Duodenal mucosa (tissue), 2 donors: Measurements from ENCODE around the gene PRSS8.
"Not testable (repeated sequence)": the region's sequence is repeated elsewhere in the genome, so short reads cannot be mapped to it uniquely, and the experiment has no call there.

Experiments used
- H3K27ac ChIP-seq: one replicate; pipeline ENCODE4 v1.7.0; 2013; ENCODE audit warnings: low read depth, low read length
- H3K27me3 ChIP-seq, 2 donors: one replicate each; pipeline ENCODE4 v1.7.0; 2013; ENCODE audit warnings: low read length in 2 of 2, control low read depth in 1 of 2; ENCODE audit not compliant: insufficient read depth in 2 of 2, control insufficient read depth in 1 of 2
- H3K36me3 ChIP-seq, 2 donors: one replicate each; pipeline ENCODE4 v1.7.0; 2013; ENCODE audit warnings: low read length in 2 of 2, control low read depth in 1 of 2; ENCODE audit not compliant: insufficient read depth in 2 of 2, control insufficient read depth in 1 of 2
- H3K4me1 ChIP-seq, 2 donors: one replicate each; pipeline ENCODE4 v1.7.0; 2013; ENCODE audit warnings: low read length in 2 of 2, control low read depth in 1 of 2; ENCODE audit not compliant: insufficient read depth in 2 of 2, control insufficient read depth in 1 of 2
- H3K4me3 ChIP-seq, 2 donors: one replicate each; pipeline ENCODE4 v1.7.0; 2013; ENCODE audit warnings: low read length in 2 of 2, low read depth in 1 of 2
- H3K9ac ChIP-seq, 2 donors: one replicate each; pipeline ENCODE4 v1.7.0; 2013; ENCODE audit warnings: low read length in 2 of 2, low read depth in 1 of 2
- H3K9me3 ChIP-seq, 2 donors: one replicate each; pipeline ENCODE4 v1.7.0; 2013; ENCODE audit warnings: low read length in 2 of 2, control low read depth in 1 of 2; ENCODE audit not compliant: control insufficient read depth in 1 of 2

The PRSS8 gene

DNA sequence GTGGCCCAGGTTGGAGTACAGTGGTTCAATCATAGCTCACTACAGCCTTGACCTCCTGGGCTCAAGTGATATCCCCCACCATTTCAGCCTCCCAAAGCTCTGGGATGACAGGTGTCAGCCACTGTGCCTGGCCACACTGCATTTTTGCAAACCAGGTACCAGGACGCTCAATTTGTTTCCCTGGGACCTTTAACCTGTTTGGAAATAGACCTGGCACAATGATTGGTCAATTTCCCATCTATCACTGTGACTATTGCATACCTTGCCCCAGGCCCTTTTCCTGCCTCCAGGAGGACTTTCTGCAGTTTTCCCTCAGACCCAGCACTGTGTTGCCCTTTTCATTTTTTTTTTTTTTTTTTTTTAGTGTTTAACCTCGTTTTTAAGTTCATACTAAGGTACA lies 33.3 kb upstream of the PRSS8 start:
- Histone ChIP-seq H3K4me1 (peaks cover 0 to 5% of the 10 kb centered on the region in 2 donors), H3K36me3 (no peaks in the 10 kb centered on the region), H3K27me3 (no peaks in the 10 kb centered on the region), H3K9me3 (no peaks in the 10 kb centered on the region), H3K27ac (no peak overlapping the region), H3K4me3 (no peak overlapping the region), H3K9ac (no peak overlapping the region)

DNA sequence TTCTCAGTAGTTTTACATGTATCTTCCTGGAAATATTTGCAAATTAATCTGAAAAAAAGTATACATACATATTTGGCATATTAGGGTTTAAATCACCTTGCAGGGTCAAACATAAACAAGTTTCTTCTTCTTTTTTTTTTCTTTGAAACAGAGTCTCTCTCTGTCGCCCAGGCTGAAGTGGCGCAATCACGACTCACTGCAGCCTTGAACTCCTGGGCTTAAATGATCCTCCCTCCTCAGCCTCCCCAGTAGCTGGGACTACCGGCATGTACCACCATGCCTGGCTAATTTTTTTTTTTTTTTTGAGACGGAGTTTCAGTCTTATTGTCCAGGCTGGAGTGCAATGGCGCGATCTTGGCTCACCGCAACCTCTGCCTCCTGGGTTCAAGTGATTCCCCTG lies 31.8 kb upstream of the PRSS8 start:
- peaks cover 0 to 5% of the 10 kb centered on the region in 2 donors for H3K4me1 ChIP-seq
- H3K9ac ChIP-seq, result no peak overlapping the region
- H3K27ac ChIP-seq, result no peak overlapping the region
- no peak overlapping the region for H3K4me3 ChIP-seq
- no peaks in the 10 kb centered on the region for H3K36me3 ChIP-seq
- no peaks in the 10 kb centered on the region for H3K9me3 ChIP-seq
- no peaks in the 10 kb centered on the region for H3K27me3 ChIP-seq

DNA sequence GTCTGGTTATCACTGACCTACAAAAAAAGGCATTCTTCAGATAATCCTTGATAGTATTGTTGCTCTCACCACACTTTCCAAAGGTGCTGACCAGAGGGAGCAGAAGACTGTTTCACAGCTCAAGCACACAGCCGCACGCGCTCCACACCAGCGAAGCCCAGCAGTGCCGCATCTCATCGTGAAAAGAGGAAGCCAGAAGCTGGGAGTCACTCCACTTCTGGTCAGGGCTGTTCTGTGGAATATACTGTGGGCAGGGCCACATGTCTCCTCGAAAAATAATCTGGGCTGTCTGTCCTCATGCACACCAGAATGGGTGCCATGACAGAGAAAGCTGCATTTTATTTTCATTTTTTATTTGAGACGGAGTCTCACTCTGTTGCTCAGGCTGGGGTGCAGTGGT lies 21.6 kb upstream of the PRSS8 start:
- Histone ChIP-seq H3K4me1 (no peaks in the 10 kb centered on the region), H3K9ac (no peak overlapping the region), H3K27ac (no peak overlapping the region)

DNA sequence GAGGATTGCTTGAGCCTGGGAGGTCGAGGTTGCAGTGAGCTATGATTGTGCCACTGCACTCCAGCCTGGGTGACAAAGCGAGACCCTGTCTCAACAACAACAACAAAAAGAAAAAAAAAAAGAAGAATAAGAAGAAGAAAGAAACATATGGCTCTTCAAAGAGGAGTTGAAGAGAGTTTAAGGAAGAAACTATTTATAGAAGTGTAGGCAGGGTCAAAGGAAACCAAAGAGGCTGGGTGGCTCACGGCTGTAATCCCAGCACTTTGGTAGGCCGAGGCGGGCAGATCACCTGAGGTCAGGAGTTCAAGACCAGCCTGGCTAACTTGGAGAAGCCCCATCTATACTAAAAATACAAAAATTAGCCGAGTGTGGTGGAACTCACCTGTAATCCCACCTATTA lies 15.4 kb upstream of the PRSS8 start:
- H3K4me3 ChIP-seq, H3K9ac ChIP-seq, H3K27me3 ChIP-seq, H3K36me3 ChIP-seq, H3K4me1 ChIP-seq, H3K9me3 ChIP-seq, H3K27ac ChIP-seq: not testable (repeated sequence)

More for the DNA sequence above, 21.6 kb upstream of the PRSS8 start:
- no peaks in the 10 kb centered on the region for H3K36me3 ChIP-seq
- no peaks in the 10 kb centered on the region for H3K9me3 ChIP-seq
- no peak overlapping the region for H3K4me3 ChIP-seq
- no peaks in the 10 kb centered on the region for H3K27me3 ChIP-seq

DNA sequence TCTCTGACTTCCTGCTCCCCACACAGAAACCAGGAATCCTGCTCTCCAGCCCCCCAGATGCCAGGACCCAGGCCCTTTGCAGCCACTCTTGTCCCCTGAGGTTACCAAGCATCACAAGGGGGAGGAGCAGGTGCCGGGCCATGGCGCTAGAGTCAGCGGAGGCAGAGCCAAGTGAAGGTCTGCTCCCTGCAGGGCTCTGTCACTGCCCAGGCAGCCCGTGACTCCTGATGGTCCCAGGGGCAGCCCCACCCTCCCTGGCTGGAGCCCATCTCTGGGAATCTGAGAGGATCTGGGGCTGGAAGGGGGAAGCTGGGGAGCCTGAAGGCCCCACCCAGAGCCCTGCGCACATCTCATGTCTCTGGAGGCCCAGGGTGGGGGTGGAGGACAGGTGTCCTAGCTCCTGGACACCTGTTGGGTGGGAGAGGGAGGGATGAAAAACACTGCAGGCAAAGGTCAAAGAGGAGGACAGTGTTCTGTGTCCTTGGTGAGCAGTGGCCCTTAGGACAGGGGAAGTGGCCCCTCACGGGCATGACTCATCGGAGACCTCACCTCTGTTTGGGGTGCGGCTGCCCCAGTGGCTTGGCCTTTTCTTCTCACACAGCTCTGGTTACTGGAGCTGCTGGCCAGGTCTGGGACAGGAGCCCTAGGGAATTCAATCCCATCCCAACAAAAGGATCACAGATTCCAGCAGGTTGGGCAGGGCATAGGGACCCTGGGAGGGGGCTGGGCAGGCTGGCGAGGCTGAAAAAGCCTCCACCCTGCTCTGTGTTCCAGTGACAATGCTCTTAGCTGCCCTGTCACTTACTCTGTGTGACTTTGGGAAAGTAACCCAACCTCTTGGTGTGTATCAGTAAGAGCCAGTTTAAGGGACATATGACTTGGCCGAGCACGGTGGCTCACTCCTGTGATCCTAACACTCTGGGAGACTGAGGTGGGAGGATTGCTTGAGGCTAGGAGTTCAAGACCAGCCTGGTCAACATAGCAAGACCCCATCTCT lies 14.7 kb upstream of the PRSS8 start, which contains the start of gene PRSS36:
TSS of gene PRSS36 (minus strand) at position 173 of the 997 bp plus-strand sequence. CDS start at position 142, 31 bp downstream.
- Histone ChIP-seq H3K27ac (no peak within 1 kb of the TSS), H3K4me3 (no peak within 1 kb of the TSS), H3K27me3 (peaks cover 0 to 6% of the 10 kb centered on the region in 2 donors), H3K4me1 (peaks cover 3 to 5% of the 10 kb centered on the region in 2 donors), H3K9ac (no peak within 1 kb of the TSS), H3K9me3 (no peaks in the 10 kb centered on the region), H3K36me3 (no peaks in the 10 kb centered on the region)

DNA sequence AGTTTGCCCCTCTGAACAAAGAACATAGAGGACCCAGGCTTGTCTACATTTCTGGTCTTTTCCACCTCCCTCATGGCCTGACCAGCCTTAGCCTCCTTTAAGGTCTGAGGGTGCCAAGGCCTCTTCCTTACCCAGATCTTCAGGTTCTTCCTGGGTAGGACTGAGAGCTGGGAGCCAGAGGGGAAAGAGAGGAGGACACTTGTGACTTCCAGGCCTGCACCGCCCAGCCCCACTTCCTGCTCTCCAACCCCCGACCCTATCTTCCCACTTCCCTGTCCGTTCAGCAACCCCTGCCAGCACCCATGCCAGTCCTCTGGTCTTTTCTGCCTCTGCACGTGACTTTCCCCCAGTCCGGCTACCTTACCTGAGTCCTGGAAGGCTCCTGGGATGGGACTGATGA lies 13.8 kb upstream of the PRSS8 start:
- Histone ChIP-seq H3K4me1 (peaks cover 3 to 5% of the 10 kb centered on the region in 2 donors), H3K27ac (no peak overlapping the region), H3K9ac (no peak overlapping the region), H3K36me3 (no peaks in the 10 kb centered on the region), H3K27me3 (peaks cover 0 to 6% of the 10 kb centered on the region in 2 donors), H3K4me3 (no peak overlapping the region), H3K9me3 (no peaks in the 10 kb centered on the region)

DNA sequence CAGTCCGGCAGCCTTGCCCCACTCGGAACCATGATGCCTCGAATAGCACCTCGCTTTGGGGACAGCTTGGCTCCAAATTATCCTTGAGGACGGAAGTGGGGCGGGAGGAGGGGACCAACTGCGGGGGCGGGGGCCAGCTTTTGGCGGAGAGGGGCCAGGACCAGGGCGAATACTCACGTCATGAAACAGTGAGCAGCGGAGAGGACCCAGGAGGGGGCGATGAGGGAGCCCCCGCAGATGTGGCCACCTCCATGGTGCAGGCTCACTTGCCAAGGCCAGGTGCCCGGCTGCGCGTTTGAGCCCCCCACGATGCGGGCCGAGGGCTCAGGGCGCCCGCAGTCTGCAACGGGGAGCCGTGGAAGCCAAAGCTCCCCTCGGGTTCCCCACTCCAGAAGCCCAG lies 13.4 kb upstream of the PRSS8 start:
- H3K9me3 ChIP-seq, result no peaks in the 10 kb centered on the region
- peaks cover 0 to 6% of the 10 kb centered on the region in 2 donors for H3K27me3 ChIP-seq
- no peak overlapping the region for H3K27ac ChIP-seq
- no peak overlapping the region for H3K4me3 ChIP-seq
- H3K36me3 ChIP-seq, result no peaks in the 10 kb centered on the region
- H3K4me1 ChIP-seq, result peaks cover 3 to 5% of the 10 kb centered on the region in 2 donors
- H3K9ac ChIP-seq, result no peak overlapping the region

DNA sequence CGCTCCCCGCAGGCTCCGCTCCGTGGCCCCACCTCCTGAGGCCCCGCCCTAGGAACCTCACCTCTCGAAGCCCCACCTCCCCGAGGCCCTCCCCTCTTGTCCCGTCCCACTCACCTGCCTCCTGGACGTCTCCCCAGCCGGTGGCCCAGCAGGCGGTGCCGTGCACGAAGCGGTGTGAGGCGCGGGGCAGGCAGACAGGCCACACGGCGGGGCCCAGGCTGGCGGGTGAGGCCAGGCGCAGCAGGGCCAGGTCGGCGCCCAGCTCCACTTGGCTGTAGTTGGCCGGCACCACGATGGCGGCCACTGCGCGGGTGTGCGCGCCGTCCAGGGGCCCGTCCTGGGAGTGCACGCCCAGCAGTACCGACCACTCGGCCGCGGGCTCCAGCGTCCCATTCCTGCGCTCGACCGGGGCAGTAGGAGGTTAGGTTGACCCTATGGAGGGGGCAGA lies 12.8 kb upstream of the PRSS8 start:
- H3K4me1 ChIP-seq, result peaks cover 3 to 5% of the 10 kb centered on the region in 2 donors
- H3K9me3 ChIP-seq, result no peaks in the 10 kb centered on the region
- no peak overlapping the region for H3K27ac ChIP-seq
- H3K36me3 ChIP-seq, result no peaks in the 10 kb centered on the region
- H3K4me3 ChIP-seq, result peak overlapping the region; percentile 4 to 28
- peaks cover 0 to 6% of the 10 kb centered on the region in 2 donors for H3K27me3 ChIP-seq
- H3K9ac ChIP-seq, result no peak overlapping the region

DNA sequence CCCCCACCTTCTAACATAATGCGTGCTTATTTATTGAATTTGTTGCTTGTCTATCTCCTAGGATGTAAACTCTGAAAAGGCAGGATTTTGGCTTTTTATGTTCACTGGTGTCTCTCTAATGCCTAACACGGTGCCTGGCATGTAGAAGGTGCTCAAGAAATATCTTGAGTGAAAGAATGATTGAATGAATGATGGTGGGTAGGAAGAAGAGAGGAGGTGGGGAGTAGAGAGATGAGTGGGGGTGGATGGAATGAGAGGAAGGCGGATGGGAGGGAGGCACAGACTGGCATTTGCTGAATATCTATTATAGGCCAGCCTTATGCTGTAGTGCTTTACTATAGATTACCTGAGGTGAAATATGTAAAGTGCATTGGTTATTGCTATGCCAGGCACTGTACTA lies 12.0 kb upstream of the PRSS8 start:
- Histone ChIP-seq H3K27ac (no peak overlapping the region), H3K4me1 (peaks cover 8 to 9% of the 10 kb centered on the region in 2 donors), H3K9ac (no peak overlapping the region), H3K9me3 (no peaks in the 10 kb centered on the region), H3K36me3 (no peaks in the 10 kb centered on the region), H3K27me3 (peaks cover 0 to 6% of the 10 kb centered on the region in 2 donors), H3K4me3 (peak overlapping the region in 1 of 2 donors; percentile 21)

DNA sequence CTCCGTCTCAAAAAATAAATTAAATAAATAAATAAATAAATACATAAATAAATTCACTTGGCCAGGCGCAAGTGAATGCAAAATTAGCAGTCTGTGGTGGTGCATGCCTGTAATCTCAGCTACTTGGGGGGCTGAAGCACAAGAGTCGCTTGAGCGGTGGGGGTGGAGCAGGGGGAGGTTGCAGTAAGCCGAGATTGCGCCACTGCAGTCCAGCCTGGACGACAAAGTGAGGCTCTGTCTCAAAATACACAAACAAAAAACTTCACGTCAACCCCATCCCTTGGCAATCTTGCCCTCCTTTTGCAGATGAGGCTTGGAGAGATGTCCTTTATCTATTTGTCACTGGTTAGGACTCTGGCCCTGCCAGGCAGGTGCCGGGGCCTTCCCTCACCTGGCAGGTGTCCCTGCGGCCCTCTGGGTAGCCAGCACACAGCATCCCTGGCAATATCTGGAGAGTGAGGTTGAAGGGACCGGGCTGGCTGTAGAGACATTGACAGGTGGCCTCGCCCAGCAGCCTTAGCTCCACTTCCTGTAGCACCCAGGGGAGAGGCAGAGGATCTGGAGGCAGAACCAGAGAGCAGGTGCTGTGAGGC lies 10.0 kb upstream of the PRSS8 start:
- H3K4me3 ChIP-seq, result no peak overlapping the region
- no peaks in the 10 kb centered on the region for H3K36me3 ChIP-seq
- peaks cover 0 to 6% of the 10 kb centered on the region in 2 donors for H3K27me3 ChIP-seq
- no peak overlapping the region for H3K27ac ChIP-seq
- H3K9me3 ChIP-seq, result no peaks in the 10 kb centered on the region
- H3K4me1 ChIP-seq, result peaks cover 20 to 23% of the 10 kb centered on the region in 2 donors
- H3K9ac ChIP-seq, result no peak overlapping the region
